HepG2 (cell line): Measurements from ENCODE around the gene TM4SF4. TPM values are rescaled to one million over a fixed set of nuclear protein-coding genes. Genes with fewer than 3 reads are reported as not detected.

ENCODE experiments used
- CBFB ChIP-seq: sonication (generic); formaldehyde crosslinking; IDR thresholded peaks from 2 replicates; pipeline ENCODE4 v1.4.0; 2020; ENCODE audit warnings: missing genetic modification reagents
- EED ChIP-seq: sonication (generic); formaldehyde crosslinking; IDR thresholded peaks from 2 replicates; pipeline ENCODE4 v1.5.0; 2020; ENCODE audit warnings: mild to moderate bottlenecking, missing genetic modification reagents
- ERF ChIP-seq: IDR thresholded peaks from 2 replicates; pipeline ENCODE4 v1.6.1; 2018; ENCODE audit warnings: missing biosample characterization, missing genetic modification reagents
- HDAC2 ChIP-seq: sonication (generic); formaldehyde crosslinking; IDR thresholded peaks from 2 replicates; pipeline ENCODE4 v1.4.0; 2020; ENCODE audit warnings: missing genetic modification reagents
- KLF9 ChIP-seq: IDR thresholded peaks from 2 replicates; pipeline ENCODE4 v1.6.1; 2016; ENCODE audit warnings: low read depth
- MAF1 ChIP-seq: sonication (generic); formaldehyde crosslinking; IDR thresholded peaks from 2 replicates; pipeline ENCODE4 v1.5.0; 2020; ENCODE audit warnings: missing genetic modification reagents, borderline replicate concordance
- PHF20 ChIP-seq: sonication (generic); formaldehyde crosslinking; IDR thresholded peaks from 2 replicates; pipeline ENCODE4 v1.5.0; 2020; ENCODE audit warnings: mild to moderate bottlenecking, missing genetic modification reagents
- SMC3 ChIP-seq: IDR thresholded peaks from 2 replicates; pipeline ENCODE4 v1.6.1; 2011; ENCODE audit warnings: low read length, improper control_type of control experiment
- ZNF556 ChIP-seq: sonication (generic); formaldehyde crosslinking; IDR thresholded peaks from 2 replicates; pipeline ENCODE4 v1.4.0; 2020; ENCODE audit warnings: mild to moderate bottlenecking, missing genetic modification reagents, borderline replicate concordance
- polyA plus RNA-seq, 8 experiments: library from polyadenylated mRNA; depleted of rRNA in 3 of 8; stranded (reverse) in 7 of 8; unstranded in 1 of 8; fragments of >200 nt; fragmentation: Illumina TruSeq in 4 of 8; extraction: Trizol in 4 of 8; gene quantifications; 2 replicates each; pipeline versions ENCODE4 v1.2.1 to v1.2.3, GENCODE V29; 2011 to 2016; ENCODE audit warnings: low read depth in 4 of 8, missing spikeins in 1 of 8, mixed read lengths in 1 of 8; ENCODE audit not compliant: insufficient read depth in 1 of 8
- total RNA-seq, 5 experiments: library from RNA; depleted of rRNA; stranded (reverse); fragments of >200 nt; fragmentation: Illumina TruSeq; extraction: Trizol; gene quantifications; 2 replicates each; pipeline ENCODE4 v1.2.3, GENCODE V29; 2016; ENCODE audit warnings: low read depth in 1 of 5
- TF ChIP-seq, protein P1 (sequence below): IDR thresholded peaks from 2 replicates; pipeline ENCODE4 v1.6.1; 2012; ENCODE audit warnings: low read depth, low read length, improper control_type of control experiment
- TF ChIP-seq, protein P2 (sequence below): sonication (generic); formaldehyde crosslinking; IDR thresholded peaks from 2 replicates; pipeline ENCODE4 v1.4.0; 2020; ENCODE audit warnings: low read depth, mild to moderate bottlenecking, missing genetic modification reagents
- TF ChIP-seq, protein P3 (sequence below): sonication (generic); formaldehyde crosslinking; IDR thresholded peaks from 2 replicates; pipeline ENCODE4 v1.4.0; 2020; ENCODE audit warnings: missing genetic modification reagents, low read depth, mild to moderate bottlenecking, borderline replicate concordance
- TF ChIP-seq, protein P4 (sequence below): sonication (generic); formaldehyde crosslinking; IDR thresholded peaks from 2 replicates; pipeline ENCODE4 v1.8.1; 2023; ENCODE audit warnings: mild to moderate bottlenecking, missing genetic modification reagents
- TF ChIP-seq, protein P5 (sequence below): sonication (generic); formaldehyde crosslinking; conservative IDR thresholded peaks from 2 replicates; pipeline ENCODE4 v1.4.0; 2020; ENCODE audit warnings: missing genetic modification reagents
- TF ChIP-seq, protein P6 (sequence below): sonication (generic); formaldehyde crosslinking; IDR thresholded peaks from 2 replicates; pipeline ENCODE4 v1.5.0; 2020; ENCODE audit warnings: missing genetic modification reagents
- TF ChIP-seq, protein P7 (sequence below): IDR thresholded peaks from 2 replicates; pipeline ENCODE4 v1.6.1; 2016; ENCODE audit warnings: low read depth, borderline replicate concordance
- TF ChIP-seq, protein P8 (sequence below): sonication (generic); formaldehyde crosslinking; IDR thresholded peaks from 2 replicates; pipeline ENCODE4 v1.5.1; 2020; ENCODE audit warnings: missing genetic modification reagents, mild to moderate bottlenecking, borderline replicate concordance

Gene TM4SF4
- total and polyA plus RNA-seq, 2 of the 13 experiments (the other 11 are each of a cell fraction or from before 2014, with no cell fraction given), result 0.63 to 0.95 TPM

DNA sequence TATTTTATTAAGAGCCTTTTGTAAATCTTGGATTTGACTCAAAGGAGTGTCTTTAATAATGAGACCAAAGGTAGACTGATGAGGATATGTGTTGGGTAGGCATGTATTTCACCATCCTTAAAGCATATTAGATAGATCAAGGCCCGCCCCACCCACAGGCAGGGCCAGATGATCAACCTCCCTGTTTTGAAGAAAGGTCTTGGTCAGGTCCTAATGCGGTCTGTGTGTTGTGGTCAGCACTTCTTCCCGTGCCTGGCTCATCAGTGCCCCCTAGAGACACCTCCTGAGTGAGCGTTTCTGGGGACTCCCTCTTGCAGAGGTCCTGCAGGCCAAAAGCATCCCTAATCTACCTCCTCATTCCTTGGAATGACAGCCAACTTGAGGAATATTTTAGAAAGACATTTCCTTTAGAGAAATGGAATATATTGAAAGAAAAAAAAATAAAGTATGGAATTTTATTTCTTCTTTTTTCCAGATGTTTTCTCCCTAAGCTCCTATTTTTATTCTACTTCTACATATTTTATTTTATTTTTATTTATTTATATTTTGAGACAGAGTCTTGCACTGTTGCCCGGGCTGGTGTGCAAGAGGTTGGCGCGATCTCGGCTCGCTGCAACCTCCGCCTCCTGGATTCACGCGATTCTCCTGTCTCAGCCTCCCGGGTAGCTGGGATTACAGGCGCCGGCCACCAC is 6.0 kb downstream of the TM4SF4 start (continued):
- TF ChIP-seq, protein P1, sequence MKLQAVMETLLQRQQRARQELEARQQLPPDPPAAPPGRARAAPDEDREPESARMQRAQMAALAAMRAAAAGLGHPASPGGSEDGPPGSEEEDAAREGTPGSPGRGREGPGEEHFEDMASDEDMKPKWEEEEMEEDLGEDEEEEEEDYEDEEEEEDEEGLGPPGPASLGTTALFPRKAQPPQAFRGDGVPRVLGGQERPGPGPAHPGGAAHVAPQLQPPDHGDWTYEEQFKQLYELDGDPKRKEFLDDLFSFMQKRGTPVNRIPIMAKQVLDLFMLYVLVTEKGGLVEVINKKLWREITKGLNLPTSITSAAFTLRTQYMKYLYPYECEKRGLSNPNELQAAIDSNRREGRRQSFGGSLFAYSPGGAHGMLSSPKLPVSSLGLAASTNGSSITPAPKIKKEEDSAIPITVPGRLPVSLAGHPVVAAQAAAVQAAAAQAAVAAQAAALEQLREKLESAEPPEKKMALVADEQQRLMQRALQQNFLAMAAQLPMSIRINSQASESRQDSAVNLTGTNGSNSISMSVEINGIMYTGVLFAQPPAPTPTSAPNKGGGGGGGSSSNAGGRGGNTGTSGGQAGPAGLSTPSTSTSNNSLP, result 0 out of 2 replicates have a peak, but pooled peaks have one; percentile 20
- TF ChIP-seq MAF1 (CRISPR knock-in tag), result no peak
- TF ChIP-seq, protein P2, sequence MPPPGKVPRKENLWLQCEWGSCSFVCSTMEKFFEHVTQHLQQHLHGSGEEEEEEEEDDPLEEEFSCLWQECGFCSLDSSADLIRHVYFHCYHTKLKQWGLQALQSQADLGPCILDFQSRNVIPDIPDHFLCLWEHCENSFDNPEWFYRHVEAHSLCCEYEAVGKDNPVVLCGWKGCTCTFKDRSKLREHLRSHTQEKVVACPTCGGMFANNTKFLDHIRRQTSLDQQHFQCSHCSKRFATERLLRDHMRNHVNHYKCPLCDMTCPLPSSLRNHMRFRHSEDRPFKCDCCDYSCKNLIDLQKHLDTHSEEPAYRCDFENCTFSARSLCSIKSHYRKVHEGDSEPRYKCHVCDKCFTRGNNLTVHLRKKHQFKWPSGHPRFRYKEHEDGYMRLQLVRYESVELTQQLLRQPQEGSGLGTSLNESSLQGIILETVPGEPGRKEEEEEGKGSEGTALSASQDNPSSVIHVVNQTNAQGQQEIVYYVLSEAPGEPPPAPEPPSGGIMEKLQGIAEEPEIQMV (CRISPR knock-in tag), result peak; percentile 42; the same call in 1 of the 2 replicates
- no peak for TF ChIP-seq EED
- TF ChIP-seq, protein P3, sequence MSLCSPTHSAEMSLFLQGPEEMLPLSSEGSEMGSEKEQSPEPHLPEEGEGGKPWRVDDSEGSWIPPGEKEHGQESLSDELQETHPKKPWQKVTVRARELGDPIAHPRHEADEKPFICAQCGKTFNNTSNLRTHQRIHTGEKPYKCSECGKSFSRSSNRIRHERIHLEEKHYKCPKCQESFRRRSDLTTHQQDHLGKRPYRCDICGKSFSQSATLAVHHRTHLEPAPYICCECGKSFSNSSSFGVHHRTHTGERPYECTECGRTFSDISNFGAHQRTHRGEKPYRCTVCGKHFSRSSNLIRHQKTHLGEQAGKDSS (CRISPR knock-in tag), result peak; percentile 48; the same call in 1 of the 2 replicates
- 0 out of 2 replicates have a peak, but pooled peaks have one; percentile 48 for TF ChIP-seq KLF9 (CRISPR knock-in tag)
- TF ChIP-seq HDAC2 (CRISPR knock-in tag), result peak; percentile 55; the same call in 1 of the 2 replicates
- TF ChIP-seq PHF20 (CRISPR knock-in tag), result no peak
- peak; percentile 99 for TF ChIP-seq SMC3
- TF ChIP-seq, protein P4, sequence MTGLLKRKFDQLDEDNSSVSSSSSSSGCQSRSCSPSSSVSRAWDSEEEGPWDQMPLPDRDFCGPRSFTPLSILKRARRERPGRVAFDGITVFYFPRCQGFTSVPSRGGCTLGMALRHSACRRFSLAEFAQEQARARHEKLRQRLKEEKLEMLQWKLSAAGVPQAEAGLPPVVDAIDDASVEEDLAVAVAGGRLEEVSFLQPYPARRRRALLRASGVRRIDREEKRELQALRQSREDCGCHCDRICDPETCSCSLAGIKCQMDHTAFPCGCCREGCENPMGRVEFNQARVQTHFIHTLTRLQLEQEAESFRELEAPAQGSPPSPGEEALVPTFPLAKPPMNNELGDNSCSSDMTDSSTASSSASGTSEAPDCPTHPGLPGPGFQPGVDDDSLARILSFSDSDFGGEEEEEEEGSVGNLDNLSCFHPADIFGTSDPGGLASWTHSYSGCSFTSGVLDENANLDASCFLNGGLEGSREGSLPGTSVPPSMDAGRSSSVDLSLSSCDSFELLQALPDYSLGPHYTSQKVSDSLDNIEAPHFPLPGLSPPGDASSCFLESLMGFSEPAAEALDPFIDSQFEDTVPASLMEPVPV, result no peak
- 0 out of 2 replicates have a peak, but pooled peaks have one; percentile 26 for TF ChIP-seq ZNF556 (CRISPR knock-in tag)
- TF ChIP-seq, protein P5, sequence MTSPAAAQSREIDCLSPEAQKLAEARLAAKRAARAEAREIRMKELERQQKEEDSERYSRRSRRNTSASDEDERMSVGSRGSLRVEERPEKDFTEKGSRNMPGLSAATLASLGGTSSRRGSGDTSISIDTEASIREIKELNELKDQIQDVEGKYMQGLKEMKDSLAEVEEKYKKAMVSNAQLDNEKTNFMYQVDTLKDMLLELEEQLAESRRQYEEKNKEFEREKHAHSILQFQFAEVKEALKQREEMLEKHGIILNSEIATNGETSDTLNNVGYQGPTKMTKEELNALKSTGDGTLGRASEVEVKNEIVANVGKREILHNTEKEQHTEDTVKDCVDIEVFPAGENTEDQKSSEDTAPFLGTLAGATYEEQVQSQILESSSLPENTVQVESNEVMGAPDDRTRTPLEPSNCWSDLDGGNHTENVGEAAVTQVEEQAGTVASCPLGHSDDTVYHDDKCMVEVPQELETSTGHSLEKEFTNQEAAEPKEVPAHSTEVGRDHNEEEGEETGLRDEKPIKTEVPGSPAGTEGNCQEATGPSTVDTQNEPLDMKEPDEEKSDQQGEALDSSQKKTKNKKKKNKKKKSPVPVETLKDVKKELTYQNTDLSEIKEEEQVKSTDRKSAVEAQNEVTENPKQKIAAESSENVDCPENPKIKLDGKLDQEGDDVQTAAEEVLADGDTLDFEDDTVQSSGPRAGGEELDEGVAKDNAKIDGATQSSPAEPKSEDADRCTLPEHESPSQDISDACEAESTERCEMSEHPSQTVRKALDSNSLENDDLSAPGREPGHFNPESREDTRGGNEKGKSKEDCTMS, result no peak
- TF ChIP-seq, protein P6, sequence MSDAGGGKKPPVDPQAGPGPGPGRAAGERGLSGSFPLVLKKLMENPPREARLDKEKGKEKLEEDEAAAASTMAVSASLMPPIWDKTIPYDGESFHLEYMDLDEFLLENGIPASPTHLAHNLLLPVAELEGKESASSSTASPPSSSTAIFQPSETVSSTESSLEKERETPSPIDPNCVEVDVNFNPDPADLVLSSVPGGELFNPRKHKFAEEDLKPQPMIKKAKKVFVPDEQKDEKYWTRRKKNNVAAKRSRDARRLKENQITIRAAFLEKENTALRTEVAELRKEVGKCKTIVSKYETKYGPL (CRISPR knock-in tag), result no peak
- peak; percentile 34; the same call in 1 of the 2 replicates for TF ChIP-seq ERF (CRISPR knock-in tag)
- TF ChIP-seq CBFB, result peak; percentile 97
- TF ChIP-seq, protein P7, sequence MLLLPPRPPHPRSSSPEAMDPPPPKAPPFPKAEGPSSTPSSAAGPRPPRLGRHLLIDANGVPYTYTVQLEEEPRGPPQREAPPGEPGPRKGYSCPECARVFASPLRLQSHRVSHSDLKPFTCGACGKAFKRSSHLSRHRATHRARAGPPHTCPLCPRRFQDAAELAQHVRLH (CRISPR knock-in tag), result peak; percentile 61; the same call in 1 of the 2 replicates
- TF ChIP-seq, protein P8, sequence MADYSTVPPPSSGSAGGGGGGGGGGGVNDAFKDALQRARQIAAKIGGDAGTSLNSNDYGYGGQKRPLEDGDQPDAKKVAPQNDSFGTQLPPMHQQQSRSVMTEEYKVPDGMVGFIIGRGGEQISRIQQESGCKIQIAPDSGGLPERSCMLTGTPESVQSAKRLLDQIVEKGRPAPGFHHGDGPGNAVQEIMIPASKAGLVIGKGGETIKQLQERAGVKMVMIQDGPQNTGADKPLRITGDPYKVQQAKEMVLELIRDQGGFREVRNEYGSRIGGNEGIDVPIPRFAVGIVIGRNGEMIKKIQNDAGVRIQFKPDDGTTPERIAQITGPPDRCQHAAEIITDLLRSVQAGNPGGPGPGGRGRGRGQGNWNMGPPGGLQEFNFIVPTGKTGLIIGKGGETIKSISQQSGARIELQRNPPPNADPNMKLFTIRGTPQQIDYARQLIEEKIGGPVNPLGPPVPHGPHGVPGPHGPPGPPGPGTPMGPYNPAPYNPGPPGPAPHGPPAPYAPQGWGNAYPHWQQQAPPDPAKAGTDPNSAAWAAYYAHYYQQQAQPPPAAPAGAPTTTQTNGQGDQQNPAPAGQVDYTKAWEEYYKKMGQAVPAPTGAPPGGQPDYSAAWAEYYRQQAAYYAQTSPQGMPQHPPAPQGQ (CRISPR knock-in tag), result no peak
